Stomach (tissue), 9 donors: ENCODE measurements around the gene HLA-DRB5. TPM values are rescaled to one million over a fixed set of nuclear protein-coding genes. Genes with fewer than 3 reads are reported as not detected.

Experiments used
- DNase-seq, 2 donors: peaks; one replicate each; pipeline versions ENCODE4 v3.0.0 to v3.0.0-alpha.2; 2013 to 2019
- H3K27ac ChIP-seq, 5 donors: fragments of 200-600 bp in 4 of 5; sonication (generic) in 4 of 5; one replicate each; pipeline ENCODE4 v1.5.1; 2013 to 2019; ENCODE audit warnings: mild to moderate bottlenecking in 1 of 5, moderate library complexity in 1 of 5
- H3K27me3 ChIP-seq, 3 donors: fragments of 200-600 bp; sonication (generic); one replicate each; pipeline ENCODE4 v1.5.1; 2017 to 2019; ENCODE audit warnings: mixed run types in 1 of 3
- H3K36me3 ChIP-seq, 4 donors: fragments of 200-600 bp; sonication (generic); 1 replicate in 3 of 4; 2 replicates in 1 of 4; pipeline ENCODE4 v1.5.1; 2016 to 2019
- H3K4me1 ChIP-seq, 4 donors: fragments of 200-600 bp; sonication (generic); one replicate each; pipeline ENCODE4 v1.5.1; 2016 to 2019
- H3K4me3 ChIP-seq, 4 donors: fragments of 200-600 bp; sonication (generic) in 3 of 4; one replicate each; pipeline ENCODE4 v1.5.1; 2016 to 2019; ENCODE audit warnings: mild to moderate bottlenecking in 1 of 4
- H3K9me3 ChIP-seq, 4 donors: fragments of 200-600 bp; sonication (generic); one replicate each; pipeline ENCODE4 v1.5.1; 2016 to 2019
- CTCF ChIP-seq, 7 experiments: fragments of 450-650 bp in 4 of 7; fragments of 200-600 bp in 3 of 7; sonication (generic) in 3 of 7; IDR thresholded peaks; one replicate each; pipeline ENCODE4 v1.5.1; 2016 to 2019; ENCODE audit warnings: antibody characterized with exemption in 7 of 7, control low read depth in 2 of 7, mild to moderate bottlenecking in 1 of 7
- EP300 ChIP-seq: sonication (generic); formaldehyde crosslinking; IDR thresholded peaks from one replicate; pipeline ENCODE4 v1.6.1; 2017; ENCODE audit warnings: antibody characterized with exemption
- POLR2A ChIP-seq, 4 donors: fragments of 450-650 bp; IDR thresholded peaks; one replicate each; pipeline ENCODE4 v1.6.1; 2016; ENCODE audit warnings: antibody characterized with exemption in 4 of 4, control low read depth in 2 of 4, mild to moderate bottlenecking in 1 of 4, moderate library complexity in 1 of 4
- POLR2AphosphoS5 ChIP-seq, 3 donors: sonication (generic); formaldehyde crosslinking; IDR thresholded peaks; one replicate each; pipeline ENCODE4 v1.6.1; 2016; ENCODE audit warnings: antibody characterized with exemption in 3 of 3
- WGBS, 5 donors: extraction: QIAGEN DNeasy Blood & Tissue Kit in 3 of 5; methylation state at CpG; one replicate each; pipeline versions ENCODE4 v1.1.5 to v1.1.7; 2013 to 2018; 5-methylcytosine and 5-hydroxymethylcytosine counted together
- intact Hi-C: fragments of 100-400 bp; cut with DNase I; formaldehyde crosslinking; loops from one replicate; pipeline ENCODE4 v1.15.1; 2023; ENCODE audit warnings: low total_unique reads
- polyA plus RNA-seq, 3 donors: library from polyadenylated mRNA; stranded (reverse); fragments of 200-250 nt; gene quantifications; one replicate each; pipeline ENCODE4 v1.2.3, GENCODE V29; 2013
- total RNA-seq, 5 donors: library from RNA; depleted of rRNA; stranded (reverse); fragments of >200 nt; gene quantifications; one replicate each; pipeline versions ENCODE4 v1.1.0 to v1.2.3, GENCODE V29; 2014 to 2016
- donor health status: healthy with polysubstance abuse.
- donor health status: Bipolar disorder and iron deficiency.
- donor health status: healthy.

Gene HLA-DRB5
- total and polyA plus RNA-seq, 8 donors = 0.37 to 39.1 (median 3.6) TPM; not detected in 3

- TF ChIP-seq CTCF (IDR thresholded peaks at IDR 0.05) = no peak
- no peak for TF ChIP-seq POLR2A (IDR thresholded peaks at IDR 0.05)
- no peak for TF ChIP-seq POLR2AphosphoS5 (IDR thresholded peaks at IDR 0.05)
- TF ChIP-seq EP300 = no peak
- intact Hi-C loops = no loop called here
- Histone ChIP-seq H3K27me3 (no peaks in the 10 kb centered on the region), H3K27ac (no peak overlapping the region), H3K4me1 (no peaks in the 10 kb centered on the region), H3K4me3 (no peak overlapping the region), H3K9me3 (no peaks in the 10 kb centered on the region), H3K36me3 (no peaks in the 10 kb centered on the region)
- 0 to 52% (median 0%) methylated on average over 1 of the region's 1 CpG for WGBS, 5 donors
- no peak for DNase-seq
These were observed 38.4 kb downstream of the HLA-DRB5 start for GRCh38 chr6:32491700-32492099.

- 38 to 56% methylated on average over 1 of the region's 1 CpG; no CpG with 5 or more reads in 3 of the 5 donors for WGBS, 5 donors
- Histone ChIP-seq H3K27me3 (peaks cover 0 to 7% (median 0%) of the 10 kb centered on the region in 3 donors), H3K27ac (no peak overlapping the region), H3K4me1 (no peaks in the 10 kb centered on the region), H3K9me3 (no peaks in the 10 kb centered on the region), H3K36me3 (no peaks in the 10 kb centered on the region), H3K4me3 (no peak overlapping the region)
- DNase-seq = no peak
- intact Hi-C loops = no loop called here
- TF ChIP-seq POLR2A (IDR thresholded peaks at IDR 0.05) = no peak
- no peak for TF ChIP-seq EP300
- TF ChIP-seq CTCF (IDR thresholded peaks at IDR 0.05) = no peak
- no peak for TF ChIP-seq POLR2AphosphoS5 (IDR thresholded peaks at IDR 0.05)
These were observed 42.0 kb downstream of the HLA-DRB5 start for GRCh38 chr6:32488083-32488482.

DNA sequence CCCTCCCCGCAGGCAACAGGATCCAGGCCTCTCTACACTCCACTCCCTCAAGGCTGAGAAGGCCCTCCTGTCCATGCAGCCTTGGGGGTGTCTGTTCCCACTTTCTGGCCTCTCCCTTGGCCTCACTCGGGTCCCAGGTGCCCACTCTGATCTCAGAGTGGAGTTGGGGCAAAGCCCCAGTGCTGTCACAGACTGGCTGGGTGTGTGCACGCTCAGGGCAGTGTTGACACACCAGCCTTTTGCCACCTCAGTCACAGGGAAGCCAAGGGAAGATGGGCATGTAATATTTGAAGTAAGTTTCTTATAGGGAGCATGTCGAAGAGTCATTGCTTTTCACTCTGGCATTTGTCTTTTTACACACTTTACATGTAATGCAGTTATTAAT is 45.5 kb downstream of the HLA-DRB5 start:
- H3K36me3 ChIP-seq = no peaks in the 10 kb centered on the region
- DNase-seq = no peak
- 45 to 74% (median 60%) methylated on average over 3 to 4 of the region's 4 CpGs for WGBS, 5 donors

GRCh38 chr6:32483968-32484613 is 46.0 kb downstream of the HLA-DRB5 start:
- Histone ChIP-seq H3K4me3 (no peak overlapping the region), H3K27me3 (peaks cover 0 to 7% (median 0%) of the 10 kb centered on the region in 3 donors), H3K4me1 (no peaks in the 10 kb centered on the region), H3K36me3 (no peaks in the 10 kb centered on the region), H3K9me3 (no peaks in the 10 kb centered on the region), H3K27ac (no peak overlapping the region)
- WGBS, 5 donors = 58 to 70% (median 65%) methylated on average over 23 to 26 of the region's 26 CpGs
- TF ChIP-seq CTCF (IDR thresholded peaks at IDR 0.05) (no peak), POLR2AphosphoS5 (IDR thresholded peaks at IDR 0.05) (no peak), EP300 (no peak), POLR2A (IDR thresholded peaks at IDR 0.05) (no peak)
- DNase-seq = no peak
- intact Hi-C loops = no loop called here

More for the DNA sequence above, 45.5 kb downstream of the HLA-DRB5 start:
- H3K27me3 ChIP-seq = peaks cover 0 to 7% (median 0%) of the 10 kb centered on the region in 3 donors
- H3K27ac ChIP-seq = no peak overlapping the region
- no peak for TF ChIP-seq EP300
- TF ChIP-seq POLR2A (IDR thresholded peaks at IDR 0.05) = no peak
- no peak for TF ChIP-seq POLR2AphosphoS5 (IDR thresholded peaks at IDR 0.05)
- no peak for TF ChIP-seq CTCF (IDR thresholded peaks at IDR 0.05)
- H3K4me1 ChIP-seq = no peaks in the 10 kb centered on the region
- no peak overlapping the region for H3K4me3 ChIP-seq
- no peaks in the 10 kb centered on the region for H3K9me3 ChIP-seq
- intact Hi-C loops = no loop called here
